Loucy (cell line): ENCODE results near the gene THSD7A.

Experiments used
- H2AFZ ChIP-seq: fragments of 200-600 bp; sonication (generic); 2 replicates; pipeline ENCODE4 v1.6.0; 2016; ENCODE audit warnings: antibody characterized with exemption, mild to moderate bottlenecking, low read length, moderate library complexity
- H3F3A ChIP-seq: fragments of 200-600 bp; 2 replicates; pipeline ENCODE4 v1.6.0; 2016; ENCODE audit warnings: antibody characterized with exemption, low read depth, mild to moderate bottlenecking
- H3K27me3 ChIP-seq: fragments of 200-600 bp; sonication (generic); 2 replicates; pipeline ENCODE4 v1.6.1; 2014; ENCODE audit warnings: low read length, mild to moderate bottlenecking; ENCODE audit not compliant: insufficient read depth, poor library complexity, severe bottlenecking
- H3K36me3 ChIP-seq: fragments of 200-600 bp; sonication (generic); 2 replicates; pipeline ENCODE4 v1.6.1; 2016; ENCODE audit warnings: low read length; ENCODE audit not compliant: insufficient read depth
- H3K4me1 ChIP-seq: fragments of 200-600 bp; sonication (generic); 2 replicates; pipeline ENCODE4 v1.5.1; 2014; ENCODE audit warnings: low read length, mild to moderate bottlenecking; ENCODE audit not compliant: insufficient read depth, poor library complexity, severe bottlenecking
- H3K4me2 ChIP-seq: fragments of 200-600 bp; sonication (generic); 2 replicates; pipeline ENCODE4 v1.6.0; 2014; ENCODE audit warnings: antibody characterized with exemption, low read length, low read depth, mild to moderate bottlenecking; ENCODE audit not compliant: poor library complexity, severe bottlenecking
- H3K4me3 ChIP-seq: fragments of 200-600 bp; sonication (generic); 2 replicates; pipeline ENCODE4 v1.5.1; 2014; ENCODE audit warnings: low read length, mild to moderate bottlenecking, mixed read lengths; ENCODE audit not compliant: poor library complexity, severe bottlenecking
- H3K79me2 ChIP-seq: fragments of 200-600 bp; sonication (generic); 2 replicates; pipeline ENCODE4 v1.6.1; 2014; ENCODE audit warnings: low read length; ENCODE audit not compliant: insufficient read depth
- H3K9ac ChIP-seq: fragments of 200-600 bp; sonication (generic); 2 replicates; pipeline ENCODE4 v1.6.0; 2014; ENCODE audit warnings: mild to moderate bottlenecking, low read depth, low read length, moderate library complexity; ENCODE audit not compliant: poor library complexity, severe bottlenecking
- H3K9me2 ChIP-seq: fragments of 200-600 bp; sonication (generic); replicated peaks from 2 replicates; pipeline ENCODE4 v1.6.1; 2016; ENCODE audit warnings: low read depth, low read length, mixed read lengths
- H3K9me3 ChIP-seq: fragments of 200-600 bp; sonication (generic); 2 replicates; pipeline ENCODE4 v1.6.1; 2014; ENCODE audit warnings: mild to moderate bottlenecking, antibody characterized with exemption, low read length, low read depth; ENCODE audit not compliant: insufficient read depth
- H4K20me1 ChIP-seq: fragments of 200-600 bp; sonication (generic); 2 replicates; pipeline ENCODE4 v1.6.0; 2014; ENCODE audit warnings: antibody characterized with exemption, low read length, mild to moderate bottlenecking; ENCODE audit not compliant: insufficient read depth, poor library complexity, severe bottlenecking
- CTCF ChIP-seq: fragments of 200-600 bp; sonication (generic); conservative IDR thresholded peaks from 2 replicates; pipeline ENCODE4 v1.5.1; 2014; ENCODE audit warnings: mild to moderate bottlenecking, antibody characterized with exemption, low read length
- EZH2phosphoT487 ChIP-seq: fragments of 200-600 bp; IDR thresholded peaks from 2 replicates; pipeline ENCODE4 v1.6.1; 2018; ENCODE audit warnings: antibody characterized with exemption, mild to moderate bottlenecking, moderate library complexity, borderline replicate concordance

Gene THSD7A

GRCh38 chr7:11795231-11795630 lies 36.8 kb downstream of the THSD7A start:
- Histone ChIP-seq H3K4me2 (no peak overlapping the region), H3K9ac (no peak overlapping the region)
- TF ChIP-seq EZH2phosphoT487 (no peak), CTCF (no peak)

DNA sequence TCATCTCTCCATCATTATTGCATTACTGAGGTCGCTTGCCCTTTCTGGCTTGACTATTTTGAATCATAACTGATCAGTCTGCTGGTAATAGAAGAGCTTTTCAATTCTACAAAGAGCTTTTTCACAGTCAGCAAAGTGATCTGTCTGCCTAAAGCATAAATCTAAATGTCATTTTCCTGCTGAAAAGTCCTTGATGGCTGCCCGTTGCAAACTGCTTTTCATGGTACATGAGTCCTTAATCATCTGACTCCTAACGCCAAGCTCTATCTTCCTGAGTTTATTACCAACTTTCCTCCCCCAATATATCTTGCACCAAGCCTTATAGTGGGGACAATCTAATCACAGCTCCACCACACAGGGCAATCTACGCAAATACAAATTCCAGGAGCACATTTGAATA lies 39.8 kb downstream of the THSD7A start:
- no peaks in the 10 kb centered on the region for H4K20me1 ChIP-seq
- no peak overlapping the region for H3K4me3 ChIP-seq
- H3K4me2 ChIP-seq, result no peak overlapping the region
- H3K27me3 ChIP-seq, result no peaks in the 10 kb centered on the region
- no peak overlapping the region for H2AFZ ChIP-seq
- no peak overlapping the region for H3K9ac ChIP-seq
- no peaks in the 10 kb centered on the region for H3K36me3 ChIP-seq
- no peaks in the 10 kb centered on the region for H3K9me3 ChIP-seq
- H3K79me2 ChIP-seq, result no peaks in the 10 kb centered on the region
- no peaks in the 10 kb centered on the region for H3K9me2 ChIP-seq
- TF ChIP-seq CTCF (no peak), EZH2phosphoT487 (no peak)
- no peaks in the 10 kb centered on the region for H3F3A ChIP-seq
- no peaks in the 10 kb centered on the region for H3K4me1 ChIP-seq

More at GRCh38 chr7:11795231-11795630, 36.8 kb downstream of the THSD7A start:
- Histone ChIP-seq H3K27me3 (no peaks in the 10 kb centered on the region), H3K79me2 (no peaks in the 10 kb centered on the region), H3K9me3 (no peaks in the 10 kb centered on the region), H3K4me1 (no peaks in the 10 kb centered on the region), H3K4me3 (no peak overlapping the region), H2AFZ (no peak overlapping the region), H3K9me2 (no peaks in the 10 kb centered on the region), H4K20me1 (no peaks in the 10 kb centered on the region), H3K36me3 (no peaks in the 10 kb centered on the region), H3F3A (no peaks in the 10 kb centered on the region)

- Histone ChIP-seq H3K79me2 (no peaks in the 10 kb centered on the region), H3K27me3 (no peaks in the 10 kb centered on the region), H3K4me1 (no peaks in the 10 kb centered on the region), H3F3A (no peaks in the 10 kb centered on the region), H3K4me3 (no peak overlapping the region), H3K36me3 (no peaks in the 10 kb centered on the region), H3K9ac (no peak overlapping the region), H3K4me2 (no peak overlapping the region), H4K20me1 (no peaks in the 10 kb centered on the region), H3K9me3 (no peaks in the 10 kb centered on the region), H3K9me2 (no peaks in the 10 kb centered on the region), H2AFZ (no peak overlapping the region)
- no peak for TF ChIP-seq EZH2phosphoT487
- TF ChIP-seq CTCF, result no peak
Observed at GRCh38 chr7:11788568-11788967, 43.4 kb downstream of the THSD7A start.
